Hematopoietic multipotent progenitor cell treated with erythropoietin and hydrocortisone succinate and interleukin-3 and kit ligand, for 17 days (in vitro differentiated cells): ENCODE data around the gene BMP3.

Experiments
- DNase-seq: peaks from one replicate; pipeline ENCODE4 v3.0.0-alpha.2; 2015; ENCODE audit warnings: low spot score

The BMP3 gene

DNA sequence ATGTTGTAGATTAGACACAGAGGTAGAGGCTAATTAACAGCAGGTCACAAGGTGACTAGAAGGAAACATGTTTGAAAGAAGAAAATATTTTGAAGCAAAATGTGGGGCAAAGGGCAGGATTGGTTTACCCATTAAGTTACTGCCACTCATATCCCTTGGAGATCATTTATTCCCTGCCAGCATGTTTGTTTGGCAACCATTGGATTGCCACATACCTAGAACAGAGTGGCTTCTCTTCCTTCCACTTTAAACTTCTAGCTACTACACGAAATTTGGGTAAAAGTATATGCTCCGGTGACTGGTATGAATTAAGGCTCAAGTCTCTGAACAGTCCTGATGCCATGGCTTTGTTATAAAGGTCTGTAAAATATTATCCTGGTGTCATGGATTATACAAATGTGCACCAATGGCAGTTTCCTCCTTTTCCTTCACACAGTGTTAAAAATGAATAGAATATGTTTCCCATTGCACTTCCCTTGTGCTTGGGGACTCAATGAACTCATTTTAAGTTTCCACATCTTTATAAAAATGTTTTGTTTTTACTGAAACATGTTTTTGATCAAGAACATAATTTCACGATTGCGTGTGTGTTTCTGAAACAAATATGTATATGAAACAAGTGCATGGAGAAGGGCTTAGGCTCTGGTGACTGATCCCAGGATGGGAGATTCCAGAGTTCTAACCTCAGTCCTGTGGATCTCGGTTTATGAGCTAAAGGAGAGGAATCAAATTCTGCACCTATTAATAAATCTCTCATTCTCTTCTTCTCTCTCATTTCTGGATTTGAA, 12.3 kb downstream of the BMP3 start:
- DNase-seq: no peak

DNA sequence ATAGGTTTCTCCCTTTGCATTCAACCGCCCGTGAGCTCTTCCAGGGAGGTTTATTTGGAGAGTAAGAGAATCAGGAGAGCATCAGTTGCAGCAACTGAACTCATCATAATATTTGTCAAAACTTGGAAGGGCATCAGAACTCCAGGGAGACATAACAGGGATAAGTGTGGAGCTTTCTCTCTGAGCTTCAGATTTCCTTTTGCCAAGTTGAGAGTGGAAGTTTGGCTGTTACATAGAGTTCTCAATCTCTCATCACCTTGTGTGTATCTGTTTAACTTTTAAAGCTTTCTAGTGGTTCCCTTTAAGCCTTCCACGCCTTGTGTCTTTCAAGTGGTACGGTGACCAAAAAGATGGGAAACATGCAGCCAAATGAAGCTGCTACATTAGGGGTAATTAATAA, 18.8 kb downstream of the BMP3 start:
- DNase-seq: no peak

DNA sequence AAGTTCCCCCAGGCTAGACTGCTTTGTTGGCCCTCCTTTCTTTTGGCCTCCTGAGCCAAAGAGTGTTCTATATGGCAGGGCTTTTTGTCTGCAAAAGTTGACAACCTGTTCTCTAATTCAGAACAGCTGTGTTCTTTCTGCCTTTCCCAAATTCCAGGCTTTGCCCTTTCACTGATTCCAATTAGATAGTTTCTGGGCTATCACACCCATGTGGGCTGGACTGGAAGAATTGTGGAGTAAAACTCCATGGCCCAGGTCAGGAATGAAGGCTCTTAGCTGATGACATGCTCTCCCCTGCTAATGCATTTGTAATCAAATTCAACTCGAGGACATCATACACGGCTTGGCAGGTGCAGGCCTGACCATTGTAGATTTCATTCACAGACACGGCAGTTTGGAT, 19.4 kb downstream of the BMP3 start:
- DNase-seq: no peak

DNA sequence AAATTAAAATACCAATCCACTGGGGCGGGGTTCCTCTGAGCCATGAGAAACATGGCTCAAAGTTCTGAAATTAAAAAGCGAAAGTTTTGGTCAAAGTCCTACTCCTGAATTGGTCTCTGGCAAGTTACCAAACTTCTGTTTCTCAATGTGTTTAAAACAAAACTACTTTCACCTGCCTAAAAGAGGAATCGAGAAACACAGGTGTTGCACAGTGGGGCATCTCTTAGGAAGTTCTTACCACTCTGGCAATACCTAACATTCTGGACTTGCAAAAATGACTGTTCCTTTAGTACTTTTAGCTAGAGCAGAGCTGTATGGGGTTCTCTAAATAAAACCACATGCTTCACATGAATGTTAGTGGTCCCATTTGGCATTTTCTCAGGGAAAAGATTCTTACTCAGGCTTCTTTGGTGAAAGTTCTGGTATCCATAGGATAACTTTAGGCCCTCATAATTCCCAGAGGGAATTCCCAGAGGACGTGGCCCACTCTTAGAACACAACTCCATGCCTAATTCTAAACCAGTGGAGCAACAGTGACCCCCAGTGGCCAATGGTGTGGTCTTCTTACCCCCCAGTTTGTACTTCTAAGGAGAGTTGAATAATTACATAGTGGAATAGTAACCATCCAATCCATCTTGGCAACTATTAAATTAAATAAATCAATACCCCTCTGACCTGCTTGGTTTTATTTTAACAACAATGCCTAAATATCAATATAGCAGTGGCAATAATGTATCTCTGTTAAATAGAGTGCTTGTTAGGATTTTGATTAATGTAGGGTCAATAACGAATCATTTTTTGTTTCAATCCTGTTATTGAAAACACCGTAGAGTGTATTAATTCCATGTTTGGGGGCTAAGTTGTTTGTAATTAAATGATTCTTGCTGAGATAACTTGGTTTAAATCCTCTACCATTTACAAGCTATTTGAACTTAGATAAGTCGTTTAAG, 21.9 kb downstream of the BMP3 start:
- DNase-seq: peak; percentile 14

DNA sequence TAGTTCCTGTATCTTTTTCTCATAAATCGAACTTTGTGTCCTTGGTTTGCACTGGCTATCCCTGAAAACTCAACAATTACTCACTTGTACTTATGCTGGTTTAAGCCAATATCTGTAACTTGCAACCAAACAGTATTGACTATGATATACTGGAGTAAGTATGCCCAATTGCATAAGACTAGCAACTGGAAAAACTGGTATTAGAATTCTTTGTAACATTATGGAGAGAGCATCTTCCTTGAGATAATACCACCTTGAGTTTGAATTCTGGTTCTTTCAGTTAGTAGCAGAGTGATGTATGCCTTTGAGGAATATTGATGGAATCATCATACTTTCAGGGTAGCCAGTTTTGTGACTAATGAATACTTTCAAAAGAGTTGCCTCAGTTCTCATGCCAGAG, 28.1 kb downstream of the BMP3 start:
- no peak for DNase-seq

DNA sequence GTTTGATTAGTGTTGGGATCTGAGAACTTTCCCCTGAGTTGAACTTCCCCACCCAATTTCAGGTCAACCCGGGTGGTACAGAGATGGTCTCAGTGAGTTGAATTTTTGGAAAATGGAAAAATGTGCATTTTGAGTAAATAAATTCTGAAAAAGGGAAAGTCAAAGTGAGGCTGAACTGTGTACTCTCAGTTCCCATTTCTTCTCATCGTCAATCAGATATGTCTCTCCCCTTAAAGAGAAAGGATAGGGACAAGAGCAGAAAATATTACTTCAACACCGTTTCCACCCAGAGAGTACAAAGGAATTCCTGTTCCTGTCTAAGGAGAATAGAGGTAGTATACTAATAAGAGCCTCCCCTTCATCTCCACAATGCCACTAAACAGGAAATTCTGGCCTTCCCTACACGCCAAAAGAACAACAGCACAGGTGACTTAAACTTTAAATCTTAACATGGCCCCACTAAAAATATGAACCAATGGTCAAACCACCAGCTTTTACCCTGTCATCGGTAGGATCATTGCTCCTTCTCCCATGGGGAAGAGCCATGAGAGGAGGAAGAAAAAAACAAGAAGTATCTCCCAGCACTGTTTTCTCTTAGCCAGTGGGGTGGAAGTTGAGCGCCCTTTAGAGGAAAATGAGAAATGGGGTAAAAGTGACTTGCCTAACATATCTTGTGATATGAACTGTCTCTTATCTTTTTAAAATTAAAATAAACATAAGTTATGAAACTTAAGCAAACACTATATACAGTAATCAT, 30.3 kb downstream of the BMP3 start:
- DNase-seq: no peak

DNA sequence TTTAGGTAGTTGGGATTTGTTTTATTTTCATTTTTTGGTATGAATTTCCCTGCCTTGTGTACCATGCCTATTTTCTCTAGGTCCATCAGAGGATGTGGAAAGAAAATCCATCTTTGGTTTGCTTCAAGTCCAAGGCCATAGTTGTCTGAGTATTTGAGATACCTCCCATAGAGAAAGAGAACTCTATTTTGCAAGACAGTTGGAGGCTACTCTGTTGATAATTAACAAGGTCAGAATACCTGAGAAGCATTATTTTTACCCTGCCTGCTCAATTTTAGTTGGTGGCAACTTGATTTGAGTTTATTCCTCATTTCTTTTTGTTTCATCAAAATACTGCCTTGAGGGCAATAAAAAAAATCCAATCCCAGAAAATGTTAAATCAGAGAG, 30.8 kb downstream of the BMP3 start:
- no peak for DNase-seq

DNA sequence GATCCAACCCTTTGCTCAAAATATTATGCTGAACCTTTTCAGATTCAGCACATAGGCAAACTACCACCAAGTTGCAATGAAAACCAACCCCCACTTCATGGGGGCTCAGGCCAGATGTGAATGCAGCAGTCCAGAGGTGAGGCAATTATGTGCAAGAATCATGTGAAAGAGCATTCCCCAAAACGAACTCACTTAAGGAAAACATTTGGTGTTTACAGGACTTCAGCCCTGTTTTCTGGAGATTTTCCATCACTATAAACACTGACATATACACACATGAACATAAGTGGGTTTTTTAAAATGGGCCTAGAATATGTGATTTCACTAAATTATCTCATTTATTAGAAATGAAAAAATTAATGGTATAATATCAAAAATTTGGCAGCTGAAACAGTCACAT, 31.5 kb downstream of the BMP3 start:
- DNase-seq: no peak

DNA sequence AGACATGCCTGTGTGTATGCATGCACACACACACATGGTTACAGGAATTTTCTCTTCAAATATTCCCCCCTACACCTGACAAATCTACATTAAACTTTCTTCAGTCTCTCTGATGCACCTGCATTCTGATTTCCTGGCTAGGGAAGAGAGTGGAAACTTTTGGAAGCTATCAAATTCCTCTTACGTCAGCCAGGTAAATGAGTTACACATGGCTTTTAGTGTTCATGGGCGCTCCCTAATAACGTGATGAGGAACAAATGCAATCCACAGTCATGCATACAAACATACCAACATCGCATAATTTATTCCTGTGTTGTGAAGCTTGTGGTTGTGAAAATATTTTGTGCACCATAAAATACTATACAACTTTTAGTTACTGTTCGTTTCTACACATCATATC, 34.9 kb downstream of the BMP3 start:
- DNase-seq: no peak

DNA sequence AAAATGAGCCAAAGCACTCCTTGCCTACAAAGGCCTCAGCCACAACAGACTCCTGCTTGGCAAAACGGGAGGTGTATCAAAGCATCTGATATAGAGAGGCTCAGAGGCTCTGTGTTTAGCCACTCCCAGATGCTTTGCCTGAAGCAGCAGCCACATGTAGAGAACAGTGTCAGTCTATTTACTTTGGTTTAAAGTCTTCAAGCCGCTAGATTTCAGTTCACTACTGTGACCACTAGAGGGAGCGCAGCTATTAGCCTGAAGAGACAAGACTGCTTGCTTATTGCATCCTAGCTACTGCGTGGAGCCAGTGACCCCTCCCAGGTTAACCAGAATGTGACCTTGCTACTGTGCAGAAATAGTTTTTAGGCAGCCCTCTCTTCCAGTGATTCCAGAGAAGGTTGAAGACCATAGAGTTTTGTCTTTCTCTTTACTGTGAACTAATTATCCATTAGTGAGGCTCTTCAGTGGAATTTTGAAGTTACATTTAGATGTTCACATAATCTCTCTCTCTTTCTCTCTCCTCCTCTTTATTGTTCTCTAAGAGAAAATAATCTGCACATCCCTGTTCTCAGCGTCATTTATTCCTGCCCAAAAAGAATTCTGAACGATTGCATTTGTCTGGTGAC, 39.3 kb downstream of the BMP3 start:
- peak; percentile 58 for DNase-seq

DNA sequence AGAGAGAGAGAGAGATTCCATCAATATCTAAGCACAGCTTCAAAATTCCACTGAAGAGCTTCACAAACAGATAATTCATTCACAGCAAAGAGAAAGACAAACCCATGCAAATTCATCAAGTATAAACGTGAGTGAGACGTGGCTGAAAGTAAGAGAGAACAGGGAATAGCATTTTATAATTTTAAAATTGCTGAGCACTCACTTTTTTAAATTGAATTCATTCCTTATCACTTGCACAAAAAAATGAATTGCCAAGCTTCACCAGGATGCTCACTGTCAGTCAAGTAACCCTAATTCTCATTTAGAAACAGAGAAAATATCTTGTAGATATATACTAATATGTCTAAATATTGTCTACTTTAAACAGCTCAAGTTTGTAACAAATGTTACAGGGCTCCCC, 40.5 kb downstream of the BMP3 start:
- DNase-seq: no peak

DNA sequence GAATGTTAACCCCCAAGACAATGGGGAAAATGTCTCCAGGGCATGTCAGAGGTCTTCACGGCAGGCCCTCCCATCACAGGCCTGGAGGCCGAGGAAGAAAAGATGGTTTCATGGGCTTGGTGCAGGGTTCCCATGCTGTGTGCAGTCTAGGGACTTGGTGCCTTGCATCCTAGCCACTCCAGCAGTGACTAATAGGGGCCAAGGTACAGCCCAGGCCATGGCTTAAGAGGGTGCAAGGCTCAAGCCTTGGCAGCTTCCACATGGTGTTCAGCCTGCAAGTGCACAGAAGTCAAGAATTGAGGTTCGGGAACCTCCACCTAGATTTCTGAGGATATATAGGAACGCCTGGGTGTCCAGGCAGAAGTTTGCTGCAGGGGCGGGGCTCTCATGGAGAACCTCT, 50.6 kb downstream of the BMP3 start:
- no peak for DNase-seq

DNA sequence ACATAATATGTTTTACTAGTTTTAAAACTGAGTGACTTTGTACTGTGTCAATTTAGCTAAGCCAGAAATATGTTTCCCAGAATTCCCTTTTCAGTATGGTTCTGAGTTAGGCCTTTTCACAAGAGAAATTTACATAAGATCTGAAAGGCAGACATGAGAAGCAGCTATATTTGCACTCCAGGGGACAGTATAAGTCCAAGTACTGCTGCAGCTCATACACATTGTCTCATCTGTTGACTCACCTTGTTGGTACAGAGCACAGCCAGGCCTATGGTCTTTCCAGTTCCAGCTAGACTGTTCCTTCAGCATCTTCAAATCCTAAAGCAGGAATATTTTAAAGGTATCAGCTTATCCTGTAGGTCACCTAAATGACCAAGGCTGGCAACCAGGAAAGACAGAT, 53.5 kb downstream of the BMP3 start:
- no peak for DNase-seq

DNA sequence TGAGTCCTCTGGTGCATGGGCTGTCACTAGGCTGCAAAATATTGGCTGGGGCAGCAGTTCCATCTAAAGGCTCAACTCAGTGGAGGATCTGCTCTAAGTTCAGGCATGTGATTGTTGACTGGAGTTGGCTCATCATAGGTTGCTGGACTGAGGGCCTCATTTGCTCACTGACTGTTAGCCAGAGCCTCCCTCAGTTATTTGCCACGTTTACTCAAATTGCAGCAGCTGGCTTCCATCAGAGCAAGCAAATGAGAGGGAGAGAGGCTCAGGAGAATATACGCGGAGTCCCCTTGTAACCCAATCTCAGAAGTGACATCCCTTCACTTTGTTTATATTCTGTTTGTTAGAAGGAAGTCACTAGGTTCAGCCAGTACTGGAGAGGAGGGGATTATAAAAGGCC, 54.1 kb downstream of the BMP3 start:
- DNase-seq: no peak

DNA sequence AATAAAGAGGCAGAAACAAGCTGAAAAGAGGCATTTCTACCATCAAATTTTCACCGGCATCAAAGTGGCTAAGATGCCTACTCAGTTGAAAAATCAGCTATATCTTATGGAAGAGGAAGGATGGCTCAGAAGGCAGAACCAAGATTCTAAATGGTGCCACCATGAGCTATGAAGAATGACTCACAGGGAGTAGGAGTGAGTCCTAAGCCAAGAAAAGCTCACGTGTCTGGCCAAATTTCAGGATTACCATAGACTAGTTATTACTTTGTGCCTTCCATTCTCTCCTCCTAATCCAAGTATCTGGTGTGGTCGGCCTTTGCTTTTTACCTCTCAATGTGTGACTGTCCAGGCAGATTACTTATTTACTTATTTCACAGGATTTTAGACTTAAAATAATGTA, 54.8 kb downstream of the BMP3 start:
- no peak for DNase-seq

DNA sequence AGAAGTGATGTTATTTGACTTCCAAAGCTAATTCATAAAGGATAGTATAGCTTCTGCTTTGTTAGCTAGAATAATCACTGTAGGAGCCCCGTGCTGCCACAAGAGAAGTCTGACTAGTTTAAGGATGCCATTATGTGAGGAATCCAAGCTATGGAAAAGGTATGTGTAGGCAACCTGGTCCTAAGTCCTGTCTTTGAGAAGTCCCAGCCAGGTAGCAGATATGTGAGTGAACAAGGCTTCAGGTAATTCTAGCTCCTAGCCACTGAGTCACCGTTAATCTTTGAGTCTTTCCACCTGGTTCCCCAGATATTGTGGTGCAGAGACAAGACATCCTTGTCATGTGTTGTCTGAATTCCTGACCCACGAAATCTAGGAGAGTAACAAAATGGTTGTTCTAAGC, 55.5 kb downstream of the BMP3 start:
- DNase-seq: no peak

DNA sequence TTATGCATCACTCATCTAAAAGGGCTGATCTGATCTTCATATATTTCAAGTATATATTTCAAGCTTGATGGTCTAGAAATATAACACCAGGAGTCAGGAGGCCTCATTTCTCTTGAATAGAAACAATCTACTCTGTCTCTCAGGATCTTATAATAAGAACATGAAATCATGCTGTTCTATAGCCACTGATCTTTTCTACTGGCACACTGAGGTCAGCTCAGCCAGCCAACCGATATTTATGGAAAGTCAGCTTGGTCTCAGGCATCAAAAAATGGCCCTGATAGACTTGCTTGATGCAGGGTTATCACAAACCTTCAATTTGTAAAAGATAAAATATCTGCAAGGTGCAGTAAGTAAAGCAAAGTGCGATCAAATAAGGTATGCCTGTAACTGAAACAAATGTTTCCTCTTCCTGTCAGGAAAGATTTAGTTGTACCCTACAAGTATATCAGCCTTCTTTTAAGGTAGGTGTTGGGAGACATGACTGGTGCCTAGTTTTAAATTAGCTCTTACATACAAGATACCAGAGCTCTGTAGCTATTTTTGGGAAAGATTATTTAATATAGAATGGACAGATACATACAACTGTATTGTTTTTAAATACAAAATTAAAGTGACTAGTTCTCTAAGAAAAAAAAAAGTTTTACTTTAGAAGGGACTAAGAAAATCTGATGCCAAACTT, 63.4 kb downstream of the BMP3 start:
- DNase-seq: no peak

DNA sequence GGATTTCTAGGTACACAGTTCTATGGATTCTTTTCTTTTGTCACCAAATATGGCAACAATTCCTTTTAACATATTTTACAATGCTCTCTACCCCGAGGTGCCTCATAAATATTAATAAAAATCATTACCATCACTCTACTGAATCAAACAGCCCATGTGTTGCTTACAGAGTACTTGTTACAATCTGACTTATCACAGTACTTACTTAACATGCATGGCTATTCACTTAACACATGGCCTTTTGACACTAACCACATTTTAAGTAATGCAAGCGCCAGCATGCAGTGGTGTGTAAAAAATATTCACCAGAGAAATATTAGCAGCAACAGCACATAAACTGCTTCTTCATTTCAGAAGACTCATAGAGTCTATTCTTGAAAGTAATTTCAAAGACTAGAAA, 64.9 kb downstream of the BMP3 start:
- no peak for DNase-seq

DNA sequence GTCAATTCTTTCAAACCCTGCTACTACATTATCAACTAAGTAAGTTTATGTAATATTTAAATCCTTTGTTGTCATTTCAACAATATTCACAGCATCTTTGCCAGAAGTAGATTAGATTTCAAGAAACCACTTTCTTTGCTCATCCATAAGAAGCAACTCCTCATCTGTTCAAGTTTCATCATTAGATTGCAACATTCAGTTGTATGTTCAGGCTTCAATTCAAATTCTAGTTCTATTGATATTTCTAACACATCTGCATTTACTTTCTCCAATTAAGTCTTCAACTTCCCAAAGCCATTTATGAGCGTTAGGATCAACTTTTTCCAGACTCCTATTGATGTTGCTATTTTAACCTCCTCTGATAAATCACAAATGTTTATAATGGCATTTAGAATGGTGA, 66.1 kb downstream of the BMP3 start:
- no peak for DNase-seq

DNA sequence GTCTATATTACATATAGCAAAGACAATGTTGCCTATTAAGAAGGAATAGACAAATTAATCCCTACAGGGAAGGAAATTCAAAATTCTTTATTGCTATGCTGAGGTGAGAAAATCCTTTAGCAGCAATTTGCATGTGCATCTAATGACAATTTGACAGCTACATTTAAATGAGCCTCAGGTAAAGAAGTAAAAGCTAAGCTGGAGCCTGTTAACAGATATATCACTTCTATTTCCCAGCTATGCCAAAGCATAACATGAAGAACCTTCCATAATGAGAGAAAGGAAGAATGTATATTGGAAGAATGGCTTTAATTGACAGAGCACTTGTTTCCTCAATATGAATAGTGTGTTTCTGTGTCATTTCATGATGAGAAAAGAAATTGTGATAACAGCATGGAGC, 71.6 kb downstream of the BMP3 start:
- DNase-seq: no peak

DNA sequence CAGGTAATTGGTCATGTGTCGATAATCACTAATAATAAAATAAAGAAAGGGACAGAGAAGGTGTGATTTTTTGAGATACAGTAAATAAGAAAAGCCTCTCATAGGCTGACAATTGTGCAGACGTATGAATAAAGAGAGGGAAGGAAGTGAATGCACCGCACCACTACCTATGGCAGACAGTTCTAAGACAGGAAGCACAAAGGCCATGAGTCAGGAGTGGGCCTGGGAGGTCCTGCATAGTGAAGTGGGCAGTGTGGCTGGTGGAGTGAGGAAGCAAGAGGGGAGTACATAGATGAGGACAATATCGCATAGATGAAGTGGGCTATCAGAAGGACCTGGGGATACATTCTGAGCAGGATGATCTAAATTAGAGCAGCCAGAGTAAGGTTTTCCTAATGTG, 75.6 kb downstream of the BMP3 start:
- DNase-seq: no peak
